K562 (cell line): ENCODE data around the gene ZNF791. TPM values are rescaled to one million over a fixed set of nuclear protein-coding genes. Genes with fewer than 3 reads are reported as not detected.

Experiments used
- ARID3B ChIP-seq: fragments of 250-450 bp; sonication (Bioruptor Pico); IDR thresholded peaks from 2 replicates; pipeline ENCODE4 v1.4.0; 2020; ENCODE audit warnings: borderline replicate concordance
- BCLAF1 ChIP-seq, 2 experiments: fragments of 450-650 bp in 1 of 2; IDR thresholded peaks; 2 replicates each; pipeline ENCODE4 v1.6.1; 2011 to 2017; ENCODE audit warnings: low read depth in 2 of 2, antibody characterized with exemption in 1 of 2, borderline replicate concordance in 1 of 2, low read length in 1 of 2, mild to moderate bottlenecking in 1 of 2, mixed read lengths in 1 of 2; ENCODE audit not compliant: control insufficient read depth in 1 of 2
- CEBPG ChIP-seq, 3 experiments: fragments of 200-800 bp in 1 of 3; sonication (Bioruptor generic) in 1 of 3; sonication (generic) in 1 of 3; formaldehyde crosslinking in 1 of 3; IDR thresholded peaks in 2 of 3; conservative IDR thresholded peaks in 1 of 3; 2 replicates each; pipeline versions ENCODE4 v1.6.1 to v1.8.0; 2016 to 2022; ENCODE audit warnings: missing compliant biosample characterization in 2 of 3, missing genetic modification characterization in 2 of 3, mild to moderate bottlenecking in 1 of 3, missing genetic modification reagents in 1 of 3
- CHD4 ChIP-seq: fragments of 200-600 bp; sonication (generic); IDR thresholded peaks from 3 replicates; pipeline ENCODE4 v1.6.1; 2012; ENCODE audit warnings: low read depth, mild to moderate bottlenecking, mixed read lengths, low read length, inconsistent platforms; ENCODE audit not compliant: insufficient read depth, insufficient replicate concordance, poor library complexity, severe bottlenecking
- DACH1 ChIP-seq: fragments of 450-650 bp; IDR thresholded peaks from 2 replicates; pipeline ENCODE4 v1.6.1; 2018; ENCODE audit not compliant: partially characterized antibody
- DPF2 ChIP-seq: fragments of 450-650 bp; IDR thresholded peaks from 2 replicates; pipeline ENCODE4 v1.6.1; 2016
- E2F1 ChIP-seq: sonication (generic); formaldehyde crosslinking; IDR thresholded peaks from 2 replicates; pipeline ENCODE4 v1.8.1; 2023; ENCODE audit warnings: mild to moderate bottlenecking, missing genetic modification reagents, moderate library complexity
- FOXP1 ChIP-seq: sonication (generic); formaldehyde crosslinking; IDR thresholded peaks from 2 replicates; pipeline ENCODE4 v1.8.0; 2022; ENCODE audit warnings: mild to moderate bottlenecking, missing genetic modification reagents
- HES1 ChIP-seq: fragments of 450-650 bp; IDR thresholded peaks from 2 replicates; pipeline ENCODE4 v1.6.1; 2016; ENCODE audit warnings: low read depth, mild to moderate bottlenecking, moderate library complexity
- MAFK ChIP-seq: IDR thresholded peaks from 2 replicates; pipeline ENCODE4 v1.6.1; 2011; ENCODE audit warnings: low read length, improper control_type of control experiment
- MED1 ChIP-seq: sonication (generic); formaldehyde crosslinking; IDR thresholded peaks from 2 replicates; pipeline ENCODE4 v1.8.1; 2023; ENCODE audit warnings: missing genetic modification reagents, borderline replicate concordance
- SAFB2 ChIP-seq: fragments of 200-400 bp; formaldehyde crosslinking; IDR thresholded peaks from 2 replicates; pipeline ENCODE4 v1.6.1; 2018; ENCODE audit warnings: borderline replicate concordance, low read length, low read depth, moderate library complexity; ENCODE audit not compliant: severe bottlenecking
- SMARCE1 ChIP-seq: fragments of 450-650 bp; IDR thresholded peaks from 2 replicates; pipeline ENCODE4 v1.7.1; 2016; ENCODE audit warnings: mild to moderate bottlenecking
- SPI1 ChIP-seq: IDR thresholded peaks from 2 replicates; pipeline ENCODE4 v1.6.1; 2011; ENCODE audit warnings: low read depth, low read length, control low read depth, borderline replicate concordance
- SRSF3 ChIP-seq: fragments of 200-400 bp; formaldehyde crosslinking; IDR thresholded peaks from 2 replicates; pipeline ENCODE4 v1.6.1; 2016; ENCODE audit warnings: mild to moderate bottlenecking, low read length, moderate library complexity; ENCODE audit not compliant: insufficient read depth
- TRIM28 ChIP-seq: fragments of 450-650 bp; IDR thresholded peaks from 2 replicates; pipeline ENCODE4 v1.6.1; 2017
- USF2 ChIP-seq: sonication (generic); formaldehyde crosslinking; IDR thresholded peaks from 2 replicates; pipeline ENCODE4 v1.5.0; 2020; ENCODE audit warnings: missing genetic modification reagents
- ZNF239 ChIP-seq: fragments of 250-450 bp; sonication (Bioruptor Pico); IDR thresholded peaks from 2 replicates; pipeline ENCODE4 v1.4.0; 2020; ENCODE audit warnings: mild to moderate bottlenecking
- ZNF436 ChIP-seq: fragments of 250-450, 450-650 bp; sonication (Bioruptor Pico); formaldehyde crosslinking; IDR thresholded peaks from 2 replicates; pipeline ENCODE4 v1.7.0; 2020; ENCODE audit warnings: mild to moderate bottlenecking
- polyA plus RNA-seq, 8 experiments: library from polyadenylated mRNA; depleted of rRNA in 4 of 8; stranded (reverse) in 5 of 8; unstranded in 3 of 8; fragments of >200 nt; fragmentation: Nextera tagmentation in 2 of 8; fragmentation: Illumina TruSeq in 1 of 8; extraction: Ambion mirVana in 2 of 8; extraction: Trizol in 1 of 8; gene quantifications; 2 replicates each; pipeline versions ENCODE4 v1.2.1 to v1.2.3, GENCODE V29; 2011 to 2014; ENCODE audit warnings: inconsistent platforms in 1 of 8, missing spikeins in 1 of 8
- total RNA-seq, 7 experiments: library from RNA; depleted of rRNA in 6 of 7; stranded (reverse); fragments of >200 nt in 6 of 7; fragmentation: Illumina TruSeq in 2 of 7; extraction: Trizol in 2 of 7; gene quantifications; 2 replicates each; pipeline versions ENCODE4 v1.2.1 to v1.2.3, GENCODE V29; 2011 to 2021; ENCODE audit warnings: low replicate concordance in 1 of 7

Gene ZNF791
- total and polyA plus RNA-seq, 9 of the 15 experiments (the other 6 are each of a cell fraction or from before 2014, with no cell fraction given) = 7.8 to 22.7 (median 13.1) TPM

GRCh38 chr19:12610540-12611360 lies at the start of gene ZNF791, which contains the start of gene ZNF490 (continued):
- TF ChIP-seq TRIM28 = peak; percentile 47; the same call in 1 of the 2 replicates
- no peak for TF ChIP-seq SMARCE1
- TF ChIP-seq BCLAF1 (IDR thresholded peaks at IDR 0.05; ENCODE audit: borderline replicate concordance in 1 of 2, control insufficient read depth in 1 of 2, low read depth in 2 of 2, low read length in 1 of 2) = peak in 1 of 2 experiments; percentile 69; a peak in 1 of 4 replicates
- TF ChIP-seq USF2 (CRISPR knock-in tag) = no peak
- TF ChIP-seq FOXP1 = no peak
- TF ChIP-seq SPI1 = peak; percentile 60; the same call in 1 of the 2 replicates
- TF ChIP-seq SRSF3 = no peak
- 0 out of 2 replicates have a peak, but pooled peaks have one; percentile 37 for TF ChIP-seq E2F1
- no peak for TF ChIP-seq ZNF239 (CRISPR knock-in tag)
- TF ChIP-seq SAFB2 = no peak
- no peak; the same call in 1 of the 2 replicates for TF ChIP-seq ARID3B (CRISPR knock-in tag)
- no peak for TF ChIP-seq CEBPG (CRISPR knock-in tag; IDR thresholded peaks at IDR 0.05)
- TF ChIP-seq CEBPG (tag; conservative IDR thresholded peaks at IDR 0.05 in 1 of 2, IDR thresholded peaks at IDR 0.05 in 1 of 2) = no peak
- peak; percentile 27 for TF ChIP-seq MAFK
- no peak for TF ChIP-seq CHD4
- TF ChIP-seq ZNF436 = no peak
- TF ChIP-seq DACH1 = no peak
- TF ChIP-seq HES1 = no peak
- no peak; the same call in 1 of the 2 replicates for TF ChIP-seq DPF2
- TF ChIP-seq MED1 (CRISPR knock-in tag) = no peak
